ENCODE measurements around the gene TWIST1. TPM values are rescaled to one million over a fixed set of nuclear protein-coding genes. Genes with fewer than 3 reads are reported as not detected.

The TWIST1 gene
- polyA plus RNA-seq, 1 experiment, result 28.2 TPM

DNA sequence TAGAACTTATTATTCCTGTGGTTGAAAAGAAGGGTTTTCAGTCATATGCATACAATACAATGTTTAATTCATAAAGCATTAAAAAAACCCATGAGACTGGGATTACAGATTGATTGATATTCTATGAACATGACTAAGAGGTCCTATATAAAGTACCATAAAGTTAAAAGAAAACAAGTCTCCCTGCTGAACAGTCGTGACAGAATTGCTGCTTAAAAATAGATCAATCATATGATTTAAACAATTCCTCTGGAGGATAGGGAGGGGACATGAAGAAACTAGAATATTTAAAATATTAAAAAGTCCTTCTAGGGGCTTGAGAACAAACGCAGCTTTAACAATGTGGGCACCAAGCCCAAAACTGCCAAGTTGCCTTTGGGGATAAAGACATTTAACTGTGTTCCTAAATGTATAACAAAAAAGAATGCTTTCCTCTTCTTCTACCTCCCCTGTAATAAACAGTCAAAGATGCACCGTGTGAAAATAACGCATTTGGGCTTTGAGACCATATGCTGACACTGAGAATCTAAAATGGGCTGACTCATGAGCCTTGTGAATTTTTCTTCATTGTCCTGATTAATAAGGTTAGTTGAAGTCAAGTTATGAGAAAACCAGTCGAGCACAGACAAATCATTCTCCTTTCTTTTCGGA, 25.8 kb downstream of the TWIST1 start:
- no peak for DNase-seq (ENCODE audit: low read depth)
- H3K36me3 ChIP-seq (ENCODE audit: control insufficient read depth, insufficient read depth, low read length), result no peaks in the 10 kb centered on the region

GRCh38 chr7:19090526-19090925, 26.9 kb downstream of the TWIST1 start:
- Histone ChIP-seq H3K36me3 (ENCODE audit: control insufficient read depth, insufficient read depth, low read length) (no peaks in the 10 kb centered on the region), H3K27me3 (ENCODE audit: control insufficient read depth, insufficient read depth, low read length) (no peaks in the 10 kb centered on the region), H3K4me3 (ENCODE audit: low read depth, low read length) (no peak overlapping the region)
- POLR2A ChIA-PET, result no interaction called here
- CTCF ChIA-PET, result no interaction called here
- no peak for DNase-seq (ENCODE audit: low read depth)
- TF ChIP-seq, protein P1, sequence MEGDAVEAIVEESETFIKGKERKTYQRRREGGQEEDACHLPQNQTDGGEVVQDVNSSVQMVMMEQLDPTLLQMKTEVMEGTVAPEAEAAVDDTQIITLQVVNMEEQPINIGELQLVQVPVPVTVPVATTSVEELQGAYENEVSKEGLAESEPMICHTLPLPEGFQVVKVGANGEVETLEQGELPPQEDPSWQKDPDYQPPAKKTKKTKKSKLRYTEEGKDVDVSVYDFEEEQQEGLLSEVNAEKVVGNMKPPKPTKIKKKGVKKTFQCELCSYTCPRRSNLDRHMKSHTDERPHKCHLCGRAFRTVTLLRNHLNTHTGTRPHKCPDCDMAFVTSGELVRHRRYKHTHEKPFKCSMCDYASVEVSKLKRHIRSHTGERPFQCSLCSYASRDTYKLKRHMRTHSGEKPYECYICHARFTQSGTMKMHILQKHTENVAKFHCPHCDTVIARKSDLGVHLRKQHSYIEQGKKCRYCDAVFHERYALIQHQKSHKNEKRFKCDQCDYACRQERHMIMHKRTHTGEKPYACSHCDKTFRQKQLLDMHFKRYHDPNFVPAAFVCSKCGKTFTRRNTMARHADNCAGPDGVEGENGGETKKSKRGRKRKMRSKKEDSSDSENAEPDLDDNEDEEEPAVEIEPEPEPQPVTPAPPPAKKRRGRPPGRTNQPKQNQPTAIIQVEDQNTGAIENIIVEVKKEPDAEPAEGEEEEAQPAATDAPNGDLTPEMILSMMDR (IDR thresholded peaks at IDR 0.05; ENCODE audit: insufficient read depth, low read depth, low read length), result no peak

More for the DNA sequence above, 25.8 kb downstream of the TWIST1 start:
- Histone ChIP-seq H3K27me3 (ENCODE audit: control insufficient read depth, insufficient read depth, low read length) (no peaks in the 10 kb centered on the region), H3K4me3 (ENCODE audit: low read depth, low read length) (no peak overlapping the region)
- ChIA-PET POLR2A (no interaction called here), CTCF (interaction anchor here (1.4 kb wide), 1 partner anchor 20 kb away, joined by 3 read pairs; no protein-coding TSS in a partner anchor)
- TF ChIP-seq, protein P1 (IDR thresholded peaks at IDR 0.05; ENCODE audit: insufficient read depth, low read depth, low read length), result no peak

GRCh38 chr7:19089797-19090196, 27.6 kb downstream of the TWIST1 start:
- TF ChIP-seq, protein P1 (IDR thresholded peaks at IDR 0.05; ENCODE audit: insufficient read depth, low read depth, low read length), result no peak
- POLR2A ChIA-PET, result no interaction called here
- CTCF ChIA-PET, result interaction anchor here (0.6 to 1.0 kb wide), 2 partner anchors 20 to 1661 kb away, joined by 4 read pairs; no protein-coding TSS in a partner anchor
- H3K4me3 ChIP-seq (ENCODE audit: low read depth, low read length), result no peak overlapping the region
- DNase-seq (ENCODE audit: low read depth), result no peak
- no peaks in the 10 kb centered on the region for H3K27me3 ChIP-seq (ENCODE audit: control insufficient read depth, insufficient read depth, low read length)
- no peaks in the 10 kb centered on the region for H3K36me3 ChIP-seq (ENCODE audit: control insufficient read depth, insufficient read depth, low read length)

DNA sequence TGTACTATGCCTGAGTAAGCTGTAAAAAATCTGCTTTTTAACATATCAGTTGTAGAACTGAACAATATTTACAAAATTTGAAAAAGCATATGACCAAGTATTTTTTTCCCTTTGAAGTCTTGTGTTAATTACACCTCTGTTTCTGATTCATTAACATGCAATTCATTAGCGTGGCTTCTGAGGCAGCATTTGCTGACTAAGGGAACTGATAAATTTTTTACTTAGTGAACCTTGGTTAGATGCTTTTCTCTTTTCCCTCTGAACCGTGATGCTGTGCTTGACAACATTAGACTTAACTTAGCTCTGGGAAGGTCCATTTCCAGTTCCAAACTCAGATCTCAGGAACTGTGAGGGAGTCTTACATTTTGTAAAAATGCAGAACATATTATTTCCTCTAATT, 28.1 kb downstream of the TWIST1 start:
- H3K4me3 ChIP-seq (ENCODE audit: low read depth, low read length), result no peak overlapping the region
- H3K36me3 ChIP-seq (ENCODE audit: control insufficient read depth, insufficient read depth, low read length), result no peaks in the 10 kb centered on the region
- TF ChIP-seq, protein P1 (IDR thresholded peaks at IDR 0.05; ENCODE audit: insufficient read depth, low read depth, low read length), result no peak
- no peaks in the 10 kb centered on the region for H3K27me3 ChIP-seq (ENCODE audit: control insufficient read depth, insufficient read depth, low read length)
- ChIA-PET CTCF (interaction anchor here (0.6 to 1.0 kb wide), 2 partner anchors 19 to 1660 kb away, joined by 4 read pairs; no protein-coding TSS in a partner anchor), POLR2A (no interaction called here)
- DNase-seq (ENCODE audit: low read depth), result no peak

DNA sequence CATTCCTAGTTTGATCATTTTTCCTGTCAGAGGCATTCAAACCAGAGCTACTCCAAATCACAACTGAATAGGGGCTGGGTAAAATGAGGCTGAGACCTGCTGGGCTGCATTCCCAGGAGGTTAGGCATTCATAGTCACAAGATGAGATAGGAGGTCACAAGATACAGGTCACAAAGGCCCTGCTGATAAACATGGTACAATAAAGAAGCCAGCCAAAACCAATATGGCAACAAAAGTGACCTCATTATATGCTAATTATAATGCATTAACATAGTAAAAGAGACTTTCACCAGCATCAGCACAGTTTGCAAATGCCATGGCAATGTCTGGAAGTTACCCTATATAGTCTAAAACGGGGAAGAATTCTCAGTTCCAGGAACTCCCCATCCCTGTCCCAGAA, 37.3 kb downstream of the TWIST1 start:
- ChIA-PET CTCF (no interaction called here), POLR2A (no interaction called here)
- Histone ChIP-seq H3K36me3 (ENCODE audit: control insufficient read depth, insufficient read depth, low read length) (no peaks in the 10 kb centered on the region), H3K27me3 (ENCODE audit: control insufficient read depth, insufficient read depth, low read length) (no peaks in the 10 kb centered on the region), H3K4me3 (ENCODE audit: low read depth, low read length) (no peak overlapping the region)
- TF ChIP-seq, protein P1 (IDR thresholded peaks at IDR 0.05; ENCODE audit: insufficient read depth, low read depth, low read length), result no peak
- DNase-seq (ENCODE audit: low read depth), result no peak
